ENCODE measurements around the gene MRAS. TPM values are rescaled to one million over a fixed set of nuclear protein-coding genes. Genes with fewer than 3 reads are reported as not detected.

The MRAS gene
- total RNA-seq, 2 experiments from 2014 or later: 0.07 TPM; not detected in 1

Other genes with a start within 250 kb of the MRAS start
- not detected for gene DZIP1L, start 233.0 kb upstream of the MRAS start, total RNA-seq
- gene A4GNT, start 216.2 kb upstream of the MRAS start, total RNA-seq: not detected
- gene DBR1, start 173.7 kb upstream of the MRAS start, total RNA-seq: 10 to 100 TPM; 21.2 to 22.7 TPM
- 10 to 100 TPM; 48.1 to 51.4 TPM for gene ARMC8, start 161.3 kb upstream of the MRAS start, total RNA-seq
- under 1 TPM in 1 of 2 experiments, not detected in 1; 0.45 TPM for gene NME9, start 18.7 kb upstream of the MRAS start, total RNA-seq
- under 1 TPM; 0.09 to 0.16 TPM for gene ESYT3, start 86.0 kb downstream of the MRAS start, total RNA-seq
- 10 to 100 TPM; 11.5 to 14.8 TPM for gene CEP70, start 245.7 kb downstream of the MRAS start, total RNA-seq